Subcutaneous adipose tissue (tissue), 4 donors: ENCODE data around the gene SMG9. TPM values are rescaled to one million over a fixed set of nuclear protein-coding genes. Genes with fewer than 3 reads are reported as not detected.

Experiments used
- total RNA-seq, 4 donors: library from RNA; depleted of rRNA; stranded (reverse); fragments of >200 nt; gene quantifications; one replicate each; pipeline ENCODE4 v1.1.0, GENCODE V29; 2016
- TF ChIP-seq, protein P1 (sequence below): fragments of 450-650 bp; IDR thresholded peaks from one replicate; pipeline ENCODE4 v1.5.1; 2016; ENCODE audit warnings: low read depth, mild to moderate bottlenecking, control low read depth, antibody characterized with exemption, moderate library complexity

Gene SMG9
- total RNA-seq, 4 donors from 2014 or later: 10.0 to 17.2 (median 12.7) TPM

DNA sequence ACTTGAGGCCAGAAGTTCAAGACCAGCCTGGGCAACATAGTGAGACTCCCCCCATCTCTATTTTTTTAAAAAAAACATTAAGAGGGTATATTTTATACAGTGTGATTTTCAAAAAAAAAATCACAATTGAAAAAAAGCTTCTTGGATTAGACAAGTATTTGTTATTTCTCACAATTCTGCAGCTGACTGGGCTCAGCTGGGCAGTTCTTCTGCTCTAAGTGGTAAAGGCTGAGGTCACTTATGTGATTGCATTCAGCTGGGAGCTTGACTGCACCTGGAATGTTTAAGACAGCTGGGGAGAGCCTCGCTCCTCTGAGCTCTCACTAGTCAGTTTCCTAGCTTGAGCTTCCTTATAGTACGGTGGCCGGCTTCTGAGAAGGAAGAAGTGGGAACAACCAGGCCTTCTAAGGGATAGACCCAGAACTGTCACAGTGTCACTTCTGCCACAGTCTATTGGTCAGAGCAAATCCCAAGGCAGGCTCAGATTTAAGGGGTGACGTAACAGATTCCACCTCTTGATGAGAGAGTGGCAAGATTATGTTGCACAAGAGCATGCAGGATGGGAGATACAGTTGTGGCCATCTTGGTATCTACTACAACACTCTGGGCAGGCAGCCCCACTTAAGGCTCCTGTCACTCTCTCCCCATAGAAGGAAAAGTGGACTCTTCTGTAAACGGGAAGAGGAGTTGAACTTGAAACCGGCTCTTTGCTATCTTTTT lies 58.6 kb downstream of the SMG9 start:
- TF ChIP-seq, protein P1, sequence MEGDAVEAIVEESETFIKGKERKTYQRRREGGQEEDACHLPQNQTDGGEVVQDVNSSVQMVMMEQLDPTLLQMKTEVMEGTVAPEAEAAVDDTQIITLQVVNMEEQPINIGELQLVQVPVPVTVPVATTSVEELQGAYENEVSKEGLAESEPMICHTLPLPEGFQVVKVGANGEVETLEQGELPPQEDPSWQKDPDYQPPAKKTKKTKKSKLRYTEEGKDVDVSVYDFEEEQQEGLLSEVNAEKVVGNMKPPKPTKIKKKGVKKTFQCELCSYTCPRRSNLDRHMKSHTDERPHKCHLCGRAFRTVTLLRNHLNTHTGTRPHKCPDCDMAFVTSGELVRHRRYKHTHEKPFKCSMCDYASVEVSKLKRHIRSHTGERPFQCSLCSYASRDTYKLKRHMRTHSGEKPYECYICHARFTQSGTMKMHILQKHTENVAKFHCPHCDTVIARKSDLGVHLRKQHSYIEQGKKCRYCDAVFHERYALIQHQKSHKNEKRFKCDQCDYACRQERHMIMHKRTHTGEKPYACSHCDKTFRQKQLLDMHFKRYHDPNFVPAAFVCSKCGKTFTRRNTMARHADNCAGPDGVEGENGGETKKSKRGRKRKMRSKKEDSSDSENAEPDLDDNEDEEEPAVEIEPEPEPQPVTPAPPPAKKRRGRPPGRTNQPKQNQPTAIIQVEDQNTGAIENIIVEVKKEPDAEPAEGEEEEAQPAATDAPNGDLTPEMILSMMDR: no peak

DNA sequence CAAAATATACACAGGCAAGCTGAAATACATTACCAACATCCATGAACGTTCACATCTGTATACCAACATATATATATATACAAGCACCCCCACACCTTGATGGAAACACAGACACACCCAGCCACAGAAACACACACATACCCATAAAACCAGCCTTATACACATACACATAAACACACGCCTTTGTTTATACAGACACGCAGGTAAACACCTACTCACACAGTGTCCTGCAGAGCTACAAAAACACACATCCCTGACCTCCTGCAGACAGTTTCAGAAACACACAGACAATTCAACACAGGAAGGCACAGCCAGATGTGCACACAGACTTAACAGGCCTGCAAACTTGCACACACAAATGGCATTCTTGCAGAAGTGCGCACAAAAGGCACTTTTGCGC lies 60.2 kb downstream of the SMG9 start:
- TF ChIP-seq, protein P1: no peak

DNA sequence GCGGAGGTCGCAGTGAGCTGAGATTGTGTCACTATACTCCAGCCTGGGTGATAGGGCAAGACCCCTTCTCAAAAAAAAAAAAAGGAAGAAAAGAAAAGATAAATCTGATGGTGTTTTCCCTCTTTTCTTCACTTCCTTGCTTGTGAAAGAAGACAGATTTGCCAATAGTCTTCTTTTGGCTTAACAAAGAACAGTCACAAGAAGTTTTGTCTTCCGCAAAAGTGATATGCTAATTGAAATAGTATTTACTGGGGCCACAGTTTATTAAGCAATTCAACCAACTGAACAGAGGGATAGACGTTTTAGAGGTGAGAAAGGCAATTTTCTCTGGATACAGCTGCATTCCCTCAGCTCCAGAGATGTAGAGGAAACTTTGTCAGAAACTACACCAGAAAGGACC lies 61.9 kb downstream of the SMG9 start:
- TF ChIP-seq, protein P1: no peak

DNA sequence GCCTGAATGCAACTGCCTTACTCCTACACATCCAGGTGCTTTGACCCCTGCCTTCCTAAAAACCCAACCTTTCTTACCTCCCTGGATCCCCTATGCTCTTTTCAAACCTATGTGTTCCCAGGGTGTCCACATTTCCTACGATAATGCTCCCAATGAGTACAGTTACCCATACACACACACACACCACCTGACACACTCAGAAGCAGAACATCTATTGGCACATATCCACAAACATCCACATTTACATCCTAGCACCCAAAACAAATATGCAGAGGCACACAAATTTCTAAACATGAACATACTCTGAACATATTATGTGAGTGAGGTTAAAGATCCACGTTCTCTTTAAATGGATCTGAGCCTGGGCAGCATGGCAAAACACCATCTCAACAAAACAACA lies 62.4 kb downstream of the SMG9 start:
- TF ChIP-seq, protein P1: no peak

DNA sequence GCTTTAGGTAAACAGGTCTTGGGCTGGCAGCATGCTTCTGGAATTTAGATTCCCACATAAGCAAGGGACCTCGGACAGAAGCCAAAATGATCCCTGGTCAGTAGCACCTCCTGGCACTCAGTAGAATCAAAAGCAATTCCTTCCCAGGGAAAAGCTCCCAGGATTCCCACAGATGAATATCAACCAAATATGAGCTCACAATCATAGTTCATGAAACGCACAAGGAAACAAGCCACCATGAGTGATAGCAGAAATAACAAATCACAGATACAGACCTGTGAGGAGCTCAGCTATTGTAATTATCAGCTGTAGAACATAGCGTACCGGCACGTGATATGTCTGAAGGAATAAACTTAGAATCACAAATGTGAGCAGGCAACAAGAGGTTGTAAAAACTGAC lies 63.0 kb downstream of the SMG9 start:
- TF ChIP-seq, protein P1: no peak

DNA sequence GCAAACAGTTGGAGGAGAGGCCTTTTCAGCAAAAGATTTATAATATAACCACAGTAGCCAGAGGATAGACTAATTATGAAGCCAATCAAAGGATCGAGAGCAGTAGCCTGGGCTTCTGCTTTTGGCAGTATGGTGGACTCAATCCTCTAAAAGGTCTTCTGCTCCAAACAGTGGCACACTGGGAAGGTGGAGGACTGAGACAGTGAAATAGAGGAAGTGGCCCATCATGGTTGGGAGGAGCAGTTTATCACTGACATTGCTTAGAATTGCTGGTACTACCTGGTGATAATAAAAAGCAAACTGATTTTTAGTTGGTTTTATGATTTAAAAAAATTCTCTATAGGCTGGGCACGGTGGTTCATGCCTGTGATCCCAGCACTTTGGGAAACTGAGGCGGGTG lies 63.9 kb downstream of the SMG9 start:
- TF ChIP-seq, protein P1: no peak

DNA sequence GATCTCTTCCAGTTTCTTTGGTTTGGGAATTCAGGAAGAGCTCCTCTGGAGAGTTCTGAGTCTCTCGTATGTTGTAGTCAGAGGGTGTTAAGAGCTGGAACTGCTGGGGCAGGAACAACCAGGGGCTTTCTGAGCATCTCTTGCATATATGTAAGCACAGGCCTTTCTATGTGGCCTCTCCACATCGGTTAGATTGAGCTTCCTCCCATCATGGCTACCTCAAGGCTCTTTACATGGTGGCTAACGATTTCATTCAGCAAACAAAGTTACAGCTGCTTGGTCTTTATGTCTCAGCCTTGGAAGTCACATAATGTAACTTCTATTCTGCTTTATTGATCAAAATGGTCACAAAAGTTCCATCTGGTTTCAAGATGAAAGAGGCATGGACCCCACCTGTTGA lies 64.3 kb downstream of the SMG9 start:
- TF ChIP-seq, protein P1: no peak
